ENCODE data around the gene C1GALT1. TPM values are rescaled to one million over a fixed set of nuclear protein-coding genes. Genes with fewer than 3 reads are reported as not detected.
A peak's percentile ranks its signal among the peaks of the same experiment; 100 is the strongest.

The C1GALT1 gene
- total and polyA plus RNA-seq, 7 experiments from 2014 or later: 47.9 to 60.1 (median 54.5) TPM

DNA sequence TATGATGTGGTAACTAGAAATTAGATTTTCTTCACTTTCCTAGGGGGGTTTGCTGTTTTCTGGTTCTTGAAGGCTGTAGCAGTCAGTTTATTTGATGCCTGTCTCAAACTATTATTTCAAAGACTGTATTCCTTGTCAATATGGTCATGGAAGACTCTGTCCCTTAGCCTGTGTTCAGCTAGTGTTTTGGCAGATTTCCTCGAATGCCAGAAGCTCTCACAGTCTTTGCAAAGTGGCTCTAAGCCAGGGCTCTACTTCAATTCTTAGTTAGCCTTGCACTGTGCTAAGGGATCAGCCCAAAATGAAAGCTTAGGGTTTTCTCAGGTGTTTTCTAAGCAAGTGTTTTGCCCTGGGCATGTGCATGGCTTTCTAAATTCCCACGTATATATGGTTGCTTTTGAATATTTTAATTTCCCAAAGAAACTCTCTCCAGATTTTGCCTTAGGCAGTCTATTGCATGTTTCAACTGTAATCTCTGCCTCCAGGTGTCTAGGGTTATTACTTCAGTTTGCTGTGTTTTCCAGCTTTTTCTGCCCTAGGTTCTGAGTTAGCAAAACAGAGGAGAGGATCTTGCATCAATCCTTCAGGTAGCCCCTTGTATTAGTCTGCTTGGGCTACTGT, 7.2 kb upstream of the C1GALT1 start:
- DNase-seq (no peak), ATAC-seq (no peak)
- Histone ChIP-seq H3K27ac (ENCODE audit: low read depth, low read length) (no peak overlapping the region), H3K4me3 (ENCODE audit: low read length) (no peak overlapping the region), H3K36me3 (ENCODE audit: control insufficient read depth in 2 of 3, insufficient read depth in 3 of 3, low read length in 3 of 3) (no peaks in the 10 kb centered on the region), H3K4me1 (ENCODE audit: control insufficient read depth in 2 of 2, insufficient read depth in 2 of 2, low read length in 2 of 2) (no peaks in the 10 kb centered on the region), H3K9me3 (ENCODE audit: control insufficient read depth in 2 of 3, low read length in 3 of 3) (peaks cover 0 to 4% (median 4%) of the 10 kb centered on the region in 3 experiments), H3K27me3 (ENCODE audit: control insufficient read depth in 2 of 2, insufficient read depth in 2 of 2, low read length in 2 of 2) (no peaks in the 10 kb centered on the region)
- intact Hi-C loops (cut with micrococcal nuclease): loop anchor here in 1 of 2 donors (1.0 kb wide), 1 partner anchor 8 kb away; no protein-coding TSS in a partner anchor
- POLR2A ChIA-PET: interaction anchor here (1.0 to 1.4 kb wide), 2 partner anchors 64 to 70 kb away, joined by 3 to 6 read pairs; no protein-coding TSS in a partner anchor
- Mint-ChIP-seq H3K27me3 (no peaks in the 10 kb centered on the region), H3K36me3 (peaks cover 9 to 32% (median 26%) of the 10 kb centered on the region in 5 donors), H3K27ac (no peak overlapping the region), H3K4me3 (no peak overlapping the region), H3K4me1 (peaks cover 5 to 43% (median 30%) of the 10 kb centered on the region in 7 donors), H3K9me3 (peaks cover 4 to 36% (median 18%) of the 10 kb centered on the region in 11 donors)
- CTCF ChIA-PET: interaction anchor here (0.6 to 1.3 kb wide), 3 partner anchors 11 to 132 kb away, joined by 3 to 5 read pairs (median 3); no protein-coding TSS in a partner anchor

DNA sequence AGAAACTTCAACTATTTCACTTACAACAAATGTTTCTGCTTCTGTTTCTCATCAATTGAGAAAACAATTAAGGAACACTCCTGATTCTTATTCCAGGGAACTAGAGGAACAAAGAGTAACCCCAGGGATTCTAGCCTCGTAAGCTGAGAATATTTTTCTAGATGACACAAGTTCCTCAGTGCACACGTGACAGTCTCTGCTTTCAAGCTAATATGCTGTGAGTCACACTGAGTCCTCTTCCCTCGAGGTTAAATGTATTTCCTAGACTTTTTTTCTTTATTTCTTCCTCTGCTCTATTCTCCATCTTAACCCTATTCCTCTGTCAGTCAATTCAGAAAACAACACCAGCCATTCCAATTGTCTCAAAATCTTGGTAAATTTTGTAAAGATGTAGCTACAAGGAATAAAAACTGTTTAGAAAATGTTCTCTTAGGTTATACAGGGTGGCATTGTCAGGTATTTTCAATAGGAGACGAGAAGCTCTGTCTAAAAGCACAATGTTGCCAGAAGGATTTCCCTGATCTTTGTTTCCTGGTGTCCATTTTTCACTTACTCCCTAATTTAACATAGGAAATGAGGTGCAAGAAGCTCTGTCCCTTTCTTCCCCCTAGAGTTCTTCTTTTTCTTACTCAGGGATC, 5.8 kb upstream of the C1GALT1 start:
- Mint-ChIP-seq H3K27me3 (no peaks in the 10 kb centered on the region), H3K4me3 (peak overlapping the region in 2 of 10 donors; percentile 14 to 20), H3K9me3 (peaks cover 4 to 27% (median 12%) of the 10 kb centered on the region in 11 donors), H3K4me1 (peaks cover 7 to 43% (median 34%) of the 10 kb centered on the region in 7 donors), H3K27ac (peak overlapping the region in 3 of 9 donors; percentile 8 to 72 (median 44)), H3K36me3 (peaks cover 9 to 24% (median 16%) of the 10 kb centered on the region in 5 donors)
- POLR2A ChIA-PET: interaction anchor here (0.7 to 1.3 kb wide), 5 partner anchors 9 to 66 kb away, joined by 3 to 5 read pairs (median 4); no protein-coding TSS in a partner anchor
- Histone ChIP-seq H3K36me3 (ENCODE audit: control insufficient read depth in 2 of 3, insufficient read depth in 3 of 3, low read length in 3 of 3) (no peaks in the 10 kb centered on the region), H3K27ac (ENCODE audit: low read depth, low read length) (no peak overlapping the region), H3K27me3 (ENCODE audit: control insufficient read depth in 2 of 2, insufficient read depth in 2 of 2, low read length in 2 of 2) (no peaks in the 10 kb centered on the region), H3K9me3 (ENCODE audit: control insufficient read depth in 2 of 3, low read length in 3 of 3) (peaks cover 0 to 4% (median 4%) of the 10 kb centered on the region in 3 experiments), H3K4me3 (ENCODE audit: low read length) (no peak overlapping the region), H3K4me1 (ENCODE audit: control insufficient read depth in 2 of 2, insufficient read depth in 2 of 2, low read length in 2 of 2) (peaks cover 3 to 6% of the 10 kb centered on the region in 2 donors)
- intact Hi-C loops (cut with micrococcal nuclease): no loop called here
- CTCF ChIA-PET: interaction anchor here (1.1 to 1.4 kb wide), 3 partner anchors 12 to 72 kb away, joined by 4 to 7 read pairs (median 4); no protein-coding TSS in a partner anchor
- ATAC-seq: peak; percentile 69
- DNase-seq: no peak

GRCh38 chr7:7177044-7177517, 5.3 kb upstream of the C1GALT1 start:
- H3K4me1 ChIP-seq (ENCODE audit: control insufficient read depth in 2 of 2, insufficient read depth in 2 of 2, low read length in 2 of 2): peaks cover 3 to 11% of the 10 kb centered on the region in 2 donors
- Mint-ChIP-seq H3K4me1 (peaks cover 6 to 40% (median 29%) of the 10 kb centered on the region in 7 donors), H3K27ac (peak overlapping the region in 2 of 9 donors; percentile 8 to 44), H3K27me3 (no peaks in the 10 kb centered on the region), H3K4me3 (no peak overlapping the region), H3K9me3 (peaks cover 4 to 21% (median 12%) of the 10 kb centered on the region in 11 donors), H3K36me3 (peaks cover 9 to 24% (median 14%) of the 10 kb centered on the region in 5 donors)
- ChIA-PET CTCF (interaction anchor here (1.1 to 1.4 kb wide), 3 partner anchors 12 to 72 kb away, joined by 4 to 7 read pairs (median 4); no protein-coding TSS in a partner anchor), POLR2A (interaction anchor here (0.6 to 1.3 kb wide), 5 partner anchors 13 to 82 kb away, joined by 3 to 5 read pairs (median 4); no protein-coding TSS in a partner anchor)
- ATAC-seq: no peak
- H3K27me3 ChIP-seq (ENCODE audit: control insufficient read depth in 2 of 2, insufficient read depth in 2 of 2, low read length in 2 of 2): no peaks in the 10 kb centered on the region
- peaks cover 0 to 2% (median 2%) of the 10 kb centered on the region in 3 experiments for H3K9me3 ChIP-seq (ENCODE audit: control insufficient read depth in 2 of 3, low read length in 3 of 3)
- H3K36me3 ChIP-seq (ENCODE audit: control insufficient read depth in 2 of 3, insufficient read depth in 3 of 3, low read length in 3 of 3): no peaks in the 10 kb centered on the region
- DNase-seq: no peak
- H3K4me3 ChIP-seq (ENCODE audit: low read length): no peak overlapping the region
- H3K27ac ChIP-seq (ENCODE audit: low read depth, low read length): no peak overlapping the region
- intact Hi-C loops (cut with micrococcal nuclease): no loop called here

GRCh38 chr7:7178081-7178480, 4.3 kb upstream of the C1GALT1 start:
- H3K4me3 Mint-ChIP-seq: no peak overlapping the region
- H3K9me3 Mint-ChIP-seq: peaks cover 0 to 11% (median 6%) of the 10 kb centered on the region in 11 donors
- no peaks in the 10 kb centered on the region for H3K27me3 Mint-ChIP-seq
- Histone ChIP-seq H3K27ac (ENCODE audit: low read depth, low read length) (no peak overlapping the region), H3K4me3 (ENCODE audit: low read length) (no peak overlapping the region), H3K36me3 (ENCODE audit: control insufficient read depth in 2 of 3, insufficient read depth in 3 of 3, low read length in 3 of 3) (peaks cover 0 to 5% (median 0%) of the 10 kb centered on the region in 3 experiments), H3K4me1 (ENCODE audit: control insufficient read depth in 2 of 2, insufficient read depth in 2 of 2, low read length in 2 of 2) (peaks cover 3 to 11% of the 10 kb centered on the region in 2 donors), H3K27me3 (ENCODE audit: control insufficient read depth in 2 of 2, insufficient read depth in 2 of 2, low read length in 2 of 2) (no peaks in the 10 kb centered on the region), H3K9me3 (ENCODE audit: control insufficient read depth in 2 of 3, low read length in 3 of 3) (no peaks in the 10 kb centered on the region)
- peaks cover 0 to 30% (median 19%) of the 10 kb centered on the region in 7 donors for H3K4me1 Mint-ChIP-seq
- intact Hi-C loops (cut with micrococcal nuclease): no loop called here
- CTCF ChIA-PET: interaction anchor here (0.7 to 2.0 kb wide), 3 partner anchors 17 to 72 kb away, joined by 3 to 5 read pairs (median 3); no protein-coding TSS in a partner anchor
- no peak overlapping the region for H3K27ac Mint-ChIP-seq
- ATAC-seq: no peak
- POLR2A ChIA-PET: interaction anchor here (0.7 to 7.6 kb wide), 3 partner anchors 12 to 73 kb away, joined by 3 to 114 read pairs (median 10); no protein-coding TSS in a partner anchor
- DNase-seq: no peak
- peaks cover 3 to 16% (median 9%) of the 10 kb centered on the region in 5 donors for H3K36me3 Mint-ChIP-seq

DNA sequence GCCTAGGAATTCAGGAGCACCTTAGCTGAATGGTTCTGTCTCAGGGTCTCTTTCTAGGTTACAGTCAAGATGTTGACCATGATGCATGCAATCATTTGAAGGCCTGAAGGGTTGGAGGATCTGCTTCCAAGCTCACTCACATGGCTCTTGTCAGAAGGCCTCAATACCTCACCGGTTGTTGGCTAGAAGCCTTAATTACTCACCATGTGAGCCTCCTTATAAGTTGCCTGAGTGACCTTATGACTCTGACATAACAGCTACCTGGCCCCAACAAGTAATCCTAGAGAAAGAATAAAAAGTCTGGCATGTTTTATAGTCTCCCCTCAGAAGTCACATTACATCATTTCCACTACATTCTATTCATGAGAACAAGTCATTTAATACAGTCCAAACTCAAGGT, 3.4 kb upstream of the C1GALT1 start:
- Mint-ChIP-seq H3K27me3 (no peaks in the 10 kb centered on the region), H3K27ac (peak overlapping the region in 1 of 9 donors; percentile 46), H3K4me1 (peaks cover 0 to 34% (median 21%) of the 10 kb centered on the region in 7 donors), H3K36me3 (peaks cover 0 to 13% (median 7%) of the 10 kb centered on the region in 5 donors), H3K9me3 (peaks cover 0 to 9% (median 5%) of the 10 kb centered on the region in 11 donors), H3K4me3 (no peak overlapping the region)
- ChIA-PET POLR2A (interaction anchor here (0.5 to 7.6 kb wide), 7 partner anchors 9 to 134 kb away, joined by 3 to 114 read pairs (median 4); no protein-coding TSS in a partner anchor), CTCF (interaction anchor here (0.7 to 2.0 kb wide), 3 partner anchors 18 to 73 kb away, joined by 3 to 5 read pairs (median 3); no protein-coding TSS in a partner anchor)
- ATAC-seq (no peak), DNase-seq (no peak)
- Histone ChIP-seq H3K4me1 (ENCODE audit: control insufficient read depth in 2 of 2, insufficient read depth in 2 of 2, low read length in 2 of 2) (peaks cover 3 to 15% of the 10 kb centered on the region in 2 donors), H3K27ac (ENCODE audit: low read depth, low read length) (no peak overlapping the region), H3K36me3 (ENCODE audit: control insufficient read depth in 2 of 3, insufficient read depth in 3 of 3, low read length in 3 of 3) (peaks cover 0 to 5% (median 0%) of the 10 kb centered on the region in 3 experiments), H3K27me3 (ENCODE audit: control insufficient read depth in 2 of 2, insufficient read depth in 2 of 2, low read length in 2 of 2) (no peaks in the 10 kb centered on the region), H3K9me3 (ENCODE audit: control insufficient read depth in 2 of 3, low read length in 3 of 3) (no peaks in the 10 kb centered on the region), H3K4me3 (ENCODE audit: low read length) (no peak overlapping the region)
- intact Hi-C loops (cut with micrococcal nuclease): no loop called here
